HS-5 (cell line): ENCODE measurements around the gene TMEM72.

Experiments
- DNase-seq: peaks from one replicate; pipeline ENCODE4 v3.0.0-alpha.2; 2012; ENCODE audit warnings: low read depth

TMEM72 gene

DNA sequence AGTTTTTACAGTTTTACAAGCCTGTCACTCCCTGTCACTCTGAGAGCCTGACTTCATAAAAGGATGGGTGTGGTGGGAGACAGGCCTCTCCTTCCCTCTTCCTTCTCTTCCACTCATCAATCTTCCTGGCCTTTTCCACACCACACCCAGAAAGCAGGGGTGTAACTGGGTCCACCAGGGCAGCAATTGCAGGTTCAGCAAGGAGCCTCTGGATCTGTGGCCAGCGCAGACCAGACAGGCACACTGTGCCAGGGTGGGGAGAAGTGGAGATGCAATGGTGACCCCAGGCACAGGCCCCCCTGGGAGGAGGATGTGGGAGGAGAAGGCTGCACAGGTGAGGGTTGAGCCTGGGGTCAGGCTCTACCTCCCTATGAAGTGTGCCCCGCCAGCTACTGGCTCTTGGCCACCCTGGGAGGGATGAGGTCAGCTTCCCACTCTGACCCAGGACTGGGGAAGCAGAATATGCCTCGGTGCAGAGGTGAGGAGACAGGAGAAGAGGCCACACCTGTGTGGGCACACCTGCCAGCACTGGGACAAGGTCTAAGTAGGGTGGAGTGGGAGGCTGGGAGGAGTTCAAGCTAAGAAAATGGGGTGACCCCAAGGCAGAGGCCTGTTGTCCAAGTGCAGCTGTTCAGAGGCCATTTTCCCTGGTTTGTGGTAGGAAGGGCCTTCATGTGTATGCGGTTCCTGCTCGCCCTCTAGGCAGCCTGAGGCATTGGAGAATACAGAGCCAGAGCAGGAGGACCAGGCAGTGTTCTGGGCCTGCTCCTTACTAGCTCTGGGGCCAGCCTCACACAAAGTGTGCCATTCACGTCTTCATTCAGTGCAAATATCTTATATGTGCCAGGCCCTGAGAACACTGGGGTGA is 20.2 kb upstream of the TMEM72 start:
- DNase-seq = no peak

GRCh38 chr10:44891721-44892120 is 19.4 kb upstream of the TMEM72 start:
- no peak for DNase-seq

DNA sequence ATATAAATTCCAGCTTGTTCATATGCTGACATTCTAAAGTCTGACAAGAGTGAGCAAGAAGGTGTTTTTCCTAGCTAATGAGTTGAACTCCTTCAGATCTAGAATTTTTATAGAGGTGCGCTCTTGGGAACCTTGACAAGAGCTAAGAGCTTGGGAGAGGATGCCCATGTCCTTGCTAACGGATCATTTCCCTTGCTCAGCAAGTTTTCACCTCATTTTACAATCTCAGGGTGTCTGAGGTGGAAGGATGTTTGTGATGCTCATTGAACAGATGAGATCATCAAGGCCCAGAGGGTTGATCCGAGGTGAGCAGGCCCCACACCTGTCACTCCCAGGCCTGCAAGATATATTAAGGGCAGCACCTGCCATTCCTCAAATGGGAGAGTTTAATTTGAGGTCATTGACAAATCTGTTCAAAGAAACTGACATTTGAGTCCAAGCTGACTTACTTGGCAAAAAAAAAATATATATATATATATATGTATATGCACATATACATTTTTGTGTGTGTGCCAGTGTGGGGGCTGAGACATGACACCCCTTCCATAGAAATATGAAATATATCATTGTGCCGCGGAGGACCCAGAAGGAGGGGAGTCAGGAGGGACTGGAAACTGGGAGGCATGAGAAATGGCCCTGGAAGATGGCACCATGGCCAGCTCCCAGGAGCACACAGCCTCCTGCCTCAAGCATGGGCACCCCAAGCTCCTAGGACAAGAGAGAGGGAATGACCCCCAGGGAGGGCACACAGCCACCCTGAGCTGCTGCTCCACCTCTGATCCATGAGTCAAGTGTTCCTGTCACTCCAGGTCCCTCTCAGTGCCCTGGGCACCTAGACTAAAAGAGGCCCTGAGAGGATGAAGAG is 17.3 kb upstream of the TMEM72 start:
- no peak for DNase-seq

DNA sequence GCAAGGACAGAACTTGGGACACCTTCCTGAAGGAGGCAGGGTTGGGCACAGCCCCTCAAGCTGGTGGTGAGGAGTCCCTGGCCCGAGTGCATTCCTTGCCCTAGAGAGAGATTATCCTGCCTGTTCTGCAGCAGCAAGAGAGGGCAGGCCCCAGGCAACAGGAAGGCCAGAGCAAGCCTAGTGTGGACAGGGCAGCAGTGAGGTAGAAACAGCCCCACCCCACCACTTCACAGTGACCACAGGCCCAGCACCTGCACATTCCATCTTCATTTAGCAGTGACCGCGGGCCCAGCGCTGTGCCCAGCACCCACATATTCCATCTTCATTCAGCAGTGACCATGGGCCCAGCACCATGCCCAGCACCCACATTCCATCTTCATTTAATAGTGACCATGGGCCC is 16.4 kb upstream of the TMEM72 start:
- no peak for DNase-seq

DNA sequence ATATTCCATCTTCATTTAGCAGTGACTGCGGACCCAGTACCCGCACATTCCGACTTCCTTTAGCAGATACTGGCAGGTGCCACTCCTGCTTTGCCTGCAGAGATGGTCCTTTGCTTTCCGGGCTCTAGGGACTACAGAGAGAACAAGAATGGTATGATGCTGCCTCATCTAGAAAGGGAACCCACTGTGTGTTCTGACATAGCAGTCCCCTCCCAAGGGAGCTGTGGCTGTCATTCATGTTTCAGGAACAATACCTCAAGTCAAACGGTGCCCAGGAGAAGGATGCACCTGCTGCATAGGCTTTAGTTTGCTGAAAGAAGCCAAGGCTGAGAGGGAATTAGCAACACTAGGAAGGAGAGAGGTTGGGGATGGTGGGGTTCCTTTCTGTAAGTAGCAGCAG is 15.9 kb upstream of the TMEM72 start:
- no peak for DNase-seq

- no peak for DNase-seq
Measured at GRCh38 chr10:44897049-44897448, 14.1 kb upstream of the TMEM72 start.

DNA sequence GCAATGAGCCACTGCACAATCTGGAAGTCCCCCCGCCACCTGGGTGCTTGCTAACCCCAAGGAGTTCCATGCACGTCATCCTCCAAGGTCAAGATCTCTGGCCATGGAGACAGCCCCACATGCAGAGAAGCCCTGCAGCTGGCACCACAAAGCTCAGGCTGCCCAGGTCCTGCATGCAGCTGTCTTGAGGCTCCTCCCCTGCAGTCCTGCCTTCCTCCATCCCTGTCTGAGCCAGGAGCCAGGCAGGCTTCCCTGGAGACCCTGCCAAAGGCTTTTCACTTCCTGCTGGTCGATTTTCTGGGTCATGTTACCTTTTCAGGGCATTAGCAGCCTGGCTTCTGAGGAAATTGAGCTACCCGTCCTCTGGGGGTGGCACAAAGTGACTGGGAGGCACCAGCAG is 12.5 kb upstream of the TMEM72 start:
- no peak for DNase-seq

- DNase-seq = no peak
Measured at GRCh38 chr10:44899450-44900080, 11.6 kb upstream of the TMEM72 start.

DNA sequence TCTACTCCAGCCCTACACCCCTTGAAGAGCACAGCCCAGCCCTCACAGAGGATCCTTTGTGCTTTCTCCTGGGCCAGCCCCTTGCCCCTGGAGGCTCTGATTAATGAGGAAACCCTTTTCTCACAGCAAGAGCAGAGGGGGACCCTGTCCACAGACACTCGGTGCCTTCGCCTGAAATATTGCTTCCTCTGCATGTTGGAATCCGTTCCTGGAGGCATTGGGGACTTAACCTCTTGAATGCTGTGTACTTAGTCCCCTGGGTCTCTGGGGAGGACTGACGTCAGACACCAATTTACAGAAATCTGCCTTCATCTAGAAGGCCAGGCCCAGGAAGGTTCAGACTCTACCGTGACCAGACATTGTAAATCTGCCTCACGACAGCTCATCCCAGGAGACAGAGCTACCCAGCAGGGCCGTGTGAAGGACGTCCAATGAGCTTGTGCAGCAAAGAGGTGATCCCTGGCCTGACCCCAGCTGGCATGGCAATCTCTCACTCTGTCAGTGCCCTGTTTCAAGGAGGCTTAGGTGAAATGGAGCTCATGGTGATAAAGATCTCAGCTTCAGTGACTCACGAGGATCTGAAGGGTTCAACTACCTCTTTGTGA is 8.1 kb upstream of the TMEM72 start:
- DNase-seq = no peak

- DNase-seq = no peak
Measured at GRCh38 chr10:44906486-44906885, 4.7 kb upstream of the TMEM72 start.

GRCh38 chr10:44907556-44907955 is 3.6 kb upstream of the TMEM72 start:
- no peak for DNase-seq

DNA sequence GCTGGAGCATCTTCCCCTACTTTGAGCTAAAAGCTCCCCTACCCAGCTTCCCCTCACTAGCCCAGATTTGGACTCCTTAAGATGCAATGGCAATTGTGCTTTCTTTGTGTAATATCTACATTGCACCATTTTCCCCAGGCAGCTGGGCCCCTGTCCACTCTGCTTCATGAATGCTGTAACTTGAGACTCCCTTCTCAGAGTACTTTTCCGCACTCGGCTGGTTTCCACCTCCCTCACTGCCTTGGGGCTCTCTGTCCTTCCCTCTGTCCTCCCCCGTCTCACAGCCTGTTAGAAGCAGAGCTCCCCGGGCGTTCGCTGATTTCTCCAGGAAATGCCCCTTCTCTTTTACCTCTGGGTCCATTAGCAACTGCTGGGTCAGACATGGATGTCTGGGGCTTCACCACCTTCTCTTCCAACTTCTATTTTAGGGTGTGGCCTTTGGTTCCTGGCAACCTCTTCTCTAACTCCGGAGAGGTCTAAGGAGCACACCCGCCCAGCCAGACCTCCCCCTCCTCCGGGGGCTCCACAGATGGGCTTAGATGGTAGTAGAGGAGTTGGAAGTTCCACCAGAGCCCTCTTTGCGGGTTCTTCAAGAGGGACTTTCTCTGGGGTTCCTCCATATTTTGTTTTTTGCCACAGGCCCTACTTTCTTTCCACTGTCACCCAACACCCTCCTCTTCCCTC is 2.9 kb upstream of the TMEM72 start:
- DNase-seq = no peak

GRCh38 chr10:44908936-44909630 is 2.1 kb upstream of the TMEM72 start:
- DNase-seq = no peak

- DNase-seq = no peak
Measured at GRCh38 chr10:44909910-44910309, 1.2 kb upstream of the TMEM72 start.

- DNase-seq = no peak
Measured at GRCh38 chr10:44910602-44911001, 535 bp upstream of the TMEM72 start.

GRCh38 chr10:44911951-44912350 is 814 bp downstream of the TMEM72 start:
- no peak for DNase-seq

- DNase-seq = no peak
Measured at GRCh38 chr10:44913350-44914081, 2.4 kb downstream of the TMEM72 start.

DNA sequence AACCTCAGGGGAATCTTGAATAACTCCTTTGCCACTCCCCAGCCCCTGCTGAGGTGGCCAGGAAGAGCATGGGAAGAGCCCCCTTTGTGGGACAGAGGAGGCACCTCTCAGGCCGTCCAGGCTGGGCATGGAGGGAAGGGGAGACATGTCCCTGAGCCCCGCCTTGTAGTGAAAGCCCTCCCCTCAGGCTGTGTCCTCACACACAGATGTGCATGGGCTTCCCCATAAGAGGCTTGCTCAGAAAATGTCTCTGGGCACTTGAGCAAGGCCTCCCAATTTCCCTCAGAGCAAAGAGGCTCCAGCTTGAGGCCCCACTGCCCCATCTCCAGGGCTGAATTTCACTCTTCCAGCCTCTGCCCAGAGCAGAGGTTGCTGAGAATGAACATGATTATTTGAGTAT is 3.8 kb downstream of the TMEM72 start:
- no peak for DNase-seq

GRCh38 chr10:44916429-44916828 is 5.3 kb downstream of the TMEM72 start:
- no peak for DNase-seq

DNA sequence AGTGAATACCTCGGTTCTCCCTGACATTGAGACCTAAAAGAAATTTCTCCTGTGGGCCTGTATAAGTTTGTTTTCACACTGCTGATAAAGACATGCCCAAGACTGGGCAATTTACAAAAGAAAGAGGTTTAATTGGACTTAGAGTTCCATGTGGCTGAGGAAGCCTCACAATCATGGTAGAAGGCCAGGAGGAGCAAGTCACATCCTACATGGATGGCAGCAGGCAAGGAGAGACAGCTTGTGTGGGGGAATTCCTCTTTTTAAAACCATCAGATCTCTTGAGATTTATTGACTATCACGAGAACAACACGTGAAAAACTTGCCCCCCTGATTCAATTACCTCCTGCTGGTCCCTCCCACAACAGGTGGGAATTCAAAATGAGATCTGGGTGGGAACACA is 6.7 kb downstream of the TMEM72 start:
- no peak for DNase-seq
